SU-DHL-6 (cell line): ENCODE results near the gene ZNF613.
"Not testable (repeated sequence)": the region's sequence is repeated elsewhere in the genome, so short reads cannot be mapped to it uniquely, and the experiment has no call there.

Experiments
- CTCF ChIP-seq: fragments of 200-600 bp; sonication (generic); IDR thresholded peaks from one replicate; pipeline ENCODE4 v1.5.1; 2017; ENCODE audit warnings: antibody characterized with exemption, mild to moderate bottlenecking, low read length, moderate library complexity; ENCODE audit not compliant: insufficient read depth, poor library complexity, severe bottlenecking
- EZH2phosphoT487 ChIP-seq: fragments of 200-600 bp; sonication (generic), shearing (Covaris generic); conservative IDR thresholded peaks from 2 replicates; pipeline ENCODE4 v1.6.1; 2018; ENCODE audit warnings: mild to moderate bottlenecking, antibody characterized with exemption, low read length, moderate library complexity, mixed read lengths

DNA sequence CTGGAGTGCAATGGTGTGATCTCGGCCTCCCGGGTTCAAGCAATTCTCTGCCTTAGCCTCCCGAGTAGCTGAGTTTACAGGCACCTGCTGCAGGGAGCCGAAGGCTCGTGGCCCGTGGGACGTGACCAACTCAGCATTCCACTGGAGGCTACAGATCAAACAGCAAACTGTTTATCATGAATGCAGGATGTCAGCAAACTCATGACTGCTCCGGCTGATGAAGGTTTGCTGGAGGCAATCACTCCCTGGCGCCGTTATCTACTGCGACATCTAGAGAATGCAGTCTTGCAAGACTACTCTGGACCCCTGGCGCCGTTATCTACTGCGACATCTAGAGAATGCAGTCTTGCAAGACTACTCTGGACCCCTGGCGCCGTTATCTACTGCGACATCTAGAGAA lies 48.5 kb downstream of the ZNF613 start:
- not testable (repeated sequence) for TF ChIP-seq CTCF, EZH2phosphoT487
